H9 (cell line): Measurements from ENCODE around the gene PHF11. TPM values are rescaled to one million over a fixed set of nuclear protein-coding genes. Genes with fewer than 3 reads are reported as not detected.

Experiments
- DNase-seq: peaks from one replicate; pipeline ENCODE4 v3.0.0-alpha.2; 2017
- H2AFZ ChIP-seq: one replicate; pipeline ENCODE4 v1.6.1; 2013; ENCODE audit warnings: mild to moderate bottlenecking, low read length, control low read depth, moderate library complexity
- H2AK5ac ChIP-seq: 2 replicates; pipeline ENCODE4 v1.6.1; 2013; ENCODE audit warnings: low read length, control low read depth, mixed read lengths; ENCODE audit not compliant: insufficient read length
- H2BK120ac ChIP-seq: one replicate; pipeline ENCODE4 v1.6.1; 2013; ENCODE audit warnings: low read depth, mild to moderate bottlenecking, low read length, control low read depth, inconsistent platforms; ENCODE audit not compliant: poor library complexity, severe bottlenecking
- H2BK12ac ChIP-seq: 2 replicates; pipeline ENCODE4 v1.6.1; 2013; ENCODE audit warnings: low read length, control low read depth, mixed read lengths, low read depth; ENCODE audit not compliant: insufficient read length
- H2BK15ac ChIP-seq: 2 replicates; pipeline ENCODE4 v1.6.1; 2013; ENCODE audit warnings: low read depth, low read length, control low read depth
- H2BK20ac ChIP-seq: one replicate; pipeline ENCODE4 v1.6.1; 2013; ENCODE audit warnings: low read depth, mild to moderate bottlenecking, low read length, control low read depth, inconsistent platforms; ENCODE audit not compliant: poor library complexity, severe bottlenecking
- H2BK5ac ChIP-seq: 2 replicates; pipeline ENCODE4 v1.6.1; 2013; ENCODE audit warnings: low read length, control low read depth, mixed read lengths; ENCODE audit not compliant: insufficient read length
- H3K14ac ChIP-seq: 2 replicates; pipeline ENCODE4 v1.6.1; 2013; ENCODE audit warnings: low read length, control low read depth; ENCODE audit not compliant: insufficient read depth
- H3K18ac ChIP-seq: 2 replicates; pipeline ENCODE4 v1.6.1; 2013; ENCODE audit warnings: low read depth, mild to moderate bottlenecking, mixed read lengths, low read length, control low read depth; ENCODE audit not compliant: insufficient read length
- H3K23ac ChIP-seq: 2 replicates; pipeline ENCODE4 v1.6.1; 2013; ENCODE audit warnings: low read length, control low read depth, mixed read lengths, low read depth; ENCODE audit not compliant: insufficient read length
- H3K23me2 ChIP-seq: 2 replicates; pipeline ENCODE4 v1.6.1; 2013; ENCODE audit warnings: low read depth, mild to moderate bottlenecking, mixed read lengths, low read length, control low read depth; ENCODE audit not compliant: insufficient read length, poor library complexity, severe bottlenecking
- H3K27ac ChIP-seq: 2 replicates; pipeline ENCODE4 v1.5.1; 2013; ENCODE audit warnings: low read length, control low read depth, mixed read lengths, low read depth; ENCODE audit not compliant: insufficient read length
- H3K27me3 ChIP-seq: 2 replicates; pipeline ENCODE4 v1.6.1; 2013; ENCODE audit warnings: low read length, control low read depth, inconsistent platforms; ENCODE audit not compliant: insufficient read depth
- H3K4ac ChIP-seq: 2 replicates; pipeline ENCODE4 v1.6.1; 2013; ENCODE audit warnings: low read depth, mild to moderate bottlenecking, control low read depth, inconsistent platforms, low read length, moderate library complexity
- H3K4me1 ChIP-seq: 2 replicates; pipeline ENCODE4 v1.6.1; 2013; ENCODE audit warnings: low read length, control low read depth, inconsistent platforms; ENCODE audit not compliant: insufficient read depth
- H3K4me2 ChIP-seq: 2 replicates; pipeline ENCODE4 v1.6.1; 2013; ENCODE audit warnings: low read length, control low read depth, mixed read lengths; ENCODE audit not compliant: insufficient read length, insufficient read depth
- H3K56ac ChIP-seq: 2 replicates; pipeline ENCODE4 v1.6.1; 2013; ENCODE audit warnings: low read depth, mild to moderate bottlenecking, mixed read lengths, low read length, control low read depth; ENCODE audit not compliant: insufficient read length
- H3K79me1 ChIP-seq: 2 replicates; pipeline ENCODE4 v1.6.1; 2013; ENCODE audit warnings: low read depth, mild to moderate bottlenecking, moderate library complexity, low read length, control low read depth, inconsistent platforms; ENCODE audit not compliant: insufficient read depth, poor library complexity, severe bottlenecking
- H3K79me2 ChIP-seq: 2 replicates; pipeline ENCODE4 v1.6.1; 2013; ENCODE audit warnings: low read length, control low read depth, inconsistent platforms; ENCODE audit not compliant: insufficient read depth
- H3K9ac ChIP-seq: 2 replicates; pipeline ENCODE4 v1.6.1; 2013; ENCODE audit warnings: low read length, control low read depth, mixed read lengths; ENCODE audit not compliant: insufficient read length; ENCODE audit errors: extremely low read depth
- H3K9me3 ChIP-seq: one replicate; pipeline ENCODE4 v1.6.1; 2013; ENCODE audit warnings: low read depth, low read length, inconsistent platforms; ENCODE audit not compliant: control insufficient read depth
- H3T11ph ChIP-seq: one replicate; pipeline ENCODE4 v1.6.1; 2013; ENCODE audit warnings: mild to moderate bottlenecking, low read length, control low read depth, inconsistent platforms
- H4K20me1 ChIP-seq: one replicate; pipeline ENCODE4 v1.6.1; 2013; ENCODE audit not compliant: control insufficient read depth, insufficient read length, insufficient read depth
- H4K5ac ChIP-seq: 2 replicates; pipeline ENCODE4 v1.6.1; 2013; ENCODE audit warnings: low read depth, mild to moderate bottlenecking, mixed read lengths, low read length, control low read depth; ENCODE audit not compliant: insufficient read length
- H4K8ac ChIP-seq: replicated peaks from 2 replicates; pipeline ENCODE4 v1.6.1; 2013; ENCODE audit warnings: low read length, control low read depth, mixed read lengths, low read depth; ENCODE audit not compliant: insufficient read length
- H4K91ac ChIP-seq: 2 replicates; pipeline ENCODE4 v1.6.1; 2013; ENCODE audit warnings: low read depth, mild to moderate bottlenecking, moderate library complexity, mixed read lengths, low read length, control low read depth; ENCODE audit not compliant: insufficient read length
- H3K27ac Mint-ChIP-seq, 3 experiments: 2 replicates in 2 of 3; 3 replicates in 1 of 3; pipeline ENCODE4 v1.8.0; 2020 to 2021; ENCODE audit warnings: mixed read lengths in 3 of 3, mild to moderate bottlenecking in 1 of 3, moderate library complexity in 1 of 3
- H3K27me3 Mint-ChIP-seq: 2 replicates; pipeline ENCODE4 v1.8.0; 2021; ENCODE audit warnings: low read depth, mild to moderate bottlenecking, moderate library complexity, mixed read lengths
- H3K36me3 Mint-ChIP-seq, 3 experiments: 2 replicates in 2 of 3; 3 replicates in 1 of 3; pipeline ENCODE4 v1.8.0; 2020 to 2021; ENCODE audit warnings: low read depth in 3 of 3, mixed read lengths in 3 of 3; ENCODE audit not compliant: insufficient read depth in 1 of 3
- H3K4me1 Mint-ChIP-seq, 2 experiments: 2 replicates each; pipeline ENCODE4 v1.8.0; 2020; ENCODE audit warnings: mixed read lengths in 2 of 2
- H3K4me3 Mint-ChIP-seq, 2 experiments: 2 replicates in 1 of 2; 3 replicates in 1 of 2; pipeline ENCODE4 v1.8.0; 2020 to 2021; ENCODE audit warnings: mild to moderate bottlenecking in 2 of 2, mixed read lengths in 2 of 2, moderate library complexity in 1 of 2
- H3K9me3 Mint-ChIP-seq, 2 experiments: 2 replicates in 1 of 2; 3 replicates in 1 of 2; pipeline ENCODE4 v1.8.0; 2020; ENCODE audit warnings: mild to moderate bottlenecking in 2 of 2, mixed read lengths in 2 of 2, moderate library complexity in 1 of 2
- CTCF ChIP-seq: fragments of 200-600 bp; sonication (generic); conservative IDR thresholded peaks from 3 replicates; pipeline ENCODE4 v1.8.0; 2021; ENCODE audit warnings: antibody characterized with exemption, mild to moderate bottlenecking
- WGBS: extraction: QIAGEN DNeasy Blood & Tissue Kit; methylation state at CpG from one replicate; pipeline ENCODE4 v1.1.7; 2013; ENCODE audit warnings: missing lambda C conversion rate, low lambda C conversion rate, mixed read lengths; ENCODE audit not compliant: insufficient read length; ENCODE audit errors: extremely low coverage; 5-methylcytosine and 5-hydroxymethylcytosine counted together
- total RNA-seq: library from RNA; stranded (reverse); gene quantifications from 2 replicates; pipeline ENCODE4 v1.2.1, GENCODE V29; 2021

Gene PHF11
- total RNA-seq, 1 experiment from 2014 or later = 13.5 TPM

GRCh38 chr13:49464085-49464484 is 31.7 kb upstream of the PHF11 start:
- Histone ChIP-seq H2BK15ac (no peak overlapping the region), H2BK5ac (no peak overlapping the region), H3K4ac (no peak overlapping the region), H3K79me1 (no peaks in the 10 kb centered on the region), H3K14ac (no peak overlapping the region), H2BK12ac (no peak overlapping the region), H4K8ac (no peak overlapping the region), H4K91ac (no peak overlapping the region), H4K5ac (no peak overlapping the region), H3K27ac (no peak overlapping the region), H3K18ac (no peak overlapping the region), H3K4me2 (no peak overlapping the region), H3K79me2 (no peaks in the 10 kb centered on the region), H2AK5ac (no peak overlapping the region), H3K9me3 (peaks cover 19% of the 10 kb centered on the region), H3K9ac (no peak overlapping the region), H3T11ph (no peak overlapping the region), H3K23me2 (no peaks in the 10 kb centered on the region), H2BK20ac (no peak overlapping the region), H3K27me3 (no peaks in the 10 kb centered on the region), H2AFZ (no peak overlapping the region), H3K4me1 (no peaks in the 10 kb centered on the region), H4K20me1 (no peaks in the 10 kb centered on the region), H2BK120ac (no peak overlapping the region), H3K23ac (no peak overlapping the region), H3K56ac (no peak overlapping the region)
- no peak for DNase-seq
- H3K36me3 Mint-ChIP-seq = peaks cover 39 to 49% (median 47%) of the 10 kb centered on the region in 3 experiments
- H3K27ac Mint-ChIP-seq = no peak overlapping the region
- no peaks in the 10 kb centered on the region for H3K4me1 Mint-ChIP-seq
- no peaks in the 10 kb centered on the region for H3K27me3 Mint-ChIP-seq
- peaks cover 29 to 30% of the 10 kb centered on the region in 2 experiments for H3K9me3 Mint-ChIP-seq
- WGBS = no CpG with 5 or more reads among the region's 1 CpG
- H3K4me3 Mint-ChIP-seq = no peak overlapping the region
- TF ChIP-seq CTCF = no peak
